ENCODE results near the gene SMOC2. TPM values are rescaled to one million over a fixed set of nuclear protein-coding genes. Genes with fewer than 3 reads are reported as not detected.

The SMOC2 gene
- total RNA-seq, 1 experiment from 2014 or later: 0.42 TPM

DNA sequence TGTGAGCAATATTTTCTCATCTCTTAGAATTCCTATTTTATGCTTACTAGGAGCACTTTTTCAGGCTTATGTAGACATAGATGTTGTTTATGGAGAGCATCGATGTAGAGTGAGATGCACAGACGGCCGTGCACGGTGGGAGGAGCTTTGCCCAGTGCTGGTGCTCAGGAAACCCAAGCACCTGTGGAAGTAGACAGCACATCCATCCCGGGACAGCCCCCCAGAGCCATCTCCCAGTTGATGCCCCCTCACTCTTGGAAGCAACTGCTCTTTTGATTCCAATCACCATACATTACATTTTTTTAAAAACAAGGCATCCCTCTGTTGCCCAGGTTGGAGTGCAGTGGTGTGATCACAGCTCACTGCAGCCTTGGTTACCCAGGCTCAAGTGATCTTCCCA lies 143.7 kb downstream of the SMOC2 start (continued):
- TF ChIP-seq, protein P1, sequence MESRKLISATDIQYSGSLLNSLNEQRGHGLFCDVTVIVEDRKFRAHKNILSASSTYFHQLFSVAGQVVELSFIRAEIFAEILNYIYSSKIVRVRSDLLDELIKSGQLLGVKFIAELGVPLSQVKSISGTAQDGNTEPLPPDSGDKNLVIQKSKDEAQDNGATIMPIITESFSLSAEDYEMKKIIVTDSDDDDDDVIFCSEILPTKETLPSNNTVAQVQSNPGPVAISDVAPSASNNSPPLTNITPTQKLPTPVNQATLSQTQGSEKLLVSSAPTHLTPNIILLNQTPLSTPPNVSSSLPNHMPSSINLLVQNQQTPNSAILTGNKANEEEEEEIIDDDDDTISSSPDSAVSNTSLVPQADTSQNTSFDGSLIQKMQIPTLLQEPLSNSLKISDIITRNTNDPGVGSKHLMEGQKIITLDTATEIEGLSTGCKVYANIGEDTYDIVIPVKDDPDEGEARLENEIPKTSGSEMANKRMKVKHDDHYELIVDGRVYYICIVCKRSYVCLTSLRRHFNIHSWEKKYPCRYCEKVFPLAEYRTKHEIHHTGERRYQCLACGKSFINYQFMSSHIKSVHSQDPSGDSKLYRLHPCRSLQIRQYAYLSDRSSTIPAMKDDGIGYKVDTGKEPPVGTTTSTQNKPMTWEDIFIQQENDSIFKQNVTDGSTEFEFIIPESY (IDR thresholded peaks at IDR 0.05; ENCODE audit: extremely low read depth, insufficient replicate concordance, low read length): no peak
- TF ChIP-seq JUND (IDR thresholded peaks at IDR 0.05): no peak

DNA sequence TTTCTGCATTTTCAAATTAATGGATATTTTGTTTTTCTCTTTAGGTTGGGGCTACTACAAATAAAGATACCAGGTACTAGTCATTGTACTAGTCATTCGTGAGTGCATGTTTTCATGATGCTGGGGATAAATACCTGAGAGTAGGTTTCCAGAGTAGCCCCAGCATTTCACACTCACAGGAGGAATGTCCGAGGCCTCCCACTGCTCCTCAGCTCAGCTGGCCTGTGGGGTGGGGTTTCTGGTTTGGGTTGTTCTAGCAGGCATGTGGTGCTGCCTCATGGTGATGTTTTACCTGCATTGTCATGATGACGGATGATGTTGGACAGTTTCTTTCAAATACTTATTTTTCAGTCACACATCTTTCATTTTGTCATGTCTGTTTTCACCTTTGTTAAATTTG lies 144.5 kb downstream of the SMOC2 start:
- Histone ChIP-seq H3K9ac (ENCODE audit: low read length) (no peak overlapping the region), H3K9me2 (ENCODE audit: insufficient read depth) (no peaks in the 10 kb centered on the region; the same call in 1 of the 2 replicates), H3K4me3 (replicated peaks in 1 of 2; ENCODE audit: low read depth in 1 of 2, low read length in 2 of 2) (no peak overlapping the region), H3K4me1 (ENCODE audit: control insufficient read depth in 1 of 2, insufficient read depth in 2 of 2, low read length in 2 of 2) (no peaks in the 10 kb centered on the region), H3K27ac (ENCODE audit: low read depth, low read length) (no peak overlapping the region), H3K9me3 (ENCODE audit: control insufficient read depth in 1 of 2, insufficient read depth in 1 of 2, low read depth in 1 of 2, low read length in 2 of 2) (no peaks in the 10 kb centered on the region), H3K36me3 (ENCODE audit: control insufficient read depth in 1 of 2, insufficient read depth in 2 of 2, low read length in 2 of 2) (no peaks in the 10 kb centered on the region), H3K79me2 (ENCODE audit: insufficient read depth, low read length) (no peaks in the 10 kb centered on the region), H2AFZ (ENCODE audit: low read depth, low read length, poor library complexity, severe bottlenecking) (no peak overlapping the region), H3K4me2 (ENCODE audit: low read length) (no peak overlapping the region), H4K20me1 (ENCODE audit: insufficient read depth) (no peaks in the 10 kb centered on the region), H3K27me3 (ENCODE audit: insufficient read depth, low read length) (0 out of 2 replicates have a peak, but pooled peaks cover 3% of the 10 kb centered on the region)
- POLR2A ChIA-PET: no interaction called here
- intact Hi-C loops (cut with micrococcal nuclease): no loop called here
- RAD21 ChIA-PET (ENCODE audit: low non-redundant PET in 1 of 2, low total read pairs in 2 of 2, uncharacterized antibody in 2 of 2, unreplicated experiment in 2 of 2): no interaction called here
- ATAC-seq (no peak), DNase-seq (ENCODE audit: low read depth, low spot score) (no peak)
- TF ChIP-seq REST (IDR thresholded peaks at IDR 0.05; ENCODE audit: low read depth) (no peak), SIN3A (IDR thresholded peaks at IDR 0.05; ENCODE audit: low read depth) (no peak)
- CTCF ChIA-PET: no interaction called here
- BruUV-seq (replicated peaks): no TSS peak
